HG03095 (cell line): ENCODE results near the gene C2orf72.
A peak's percentile ranks its signal among the peaks of the same experiment; 100 is the strongest.

Experiments
- ATAC-seq: cut with Tn5 transposase; IDR thresholded peaks from one replicate; pipeline ENCODE4 v1.9.1; 2021; ENCODE audit warnings: moderate library complexity; ENCODE audit not compliant: unreplicated experiment

The C2orf72 gene

GRCh38 chr2:231041061-231041689 lies 3.9 kb downstream of the C2orf72 start:
- ATAC-seq, result no peak

GRCh38 chr2:231043796-231044195 lies 6.5 kb downstream of the C2orf72 start:
- ATAC-seq, result no peak

GRCh38 chr2:231046916-231047273 lies 9.6 kb downstream of the C2orf72 start:
- ATAC-seq, result no peak

GRCh38 chr2:231047274-231047922 lies 10.1 kb downstream of the C2orf72 start:
- ATAC-seq, result no peak

GRCh38 chr2:231047923-231048915 lies 10.9 kb downstream of the C2orf72 start:
- ATAC-seq, result no peak

GRCh38 chr2:231049286-231050017 lies 12.1 kb downstream of the C2orf72 start:
- ATAC-seq, result no peak

- no peak for ATAC-seq
These were observed 12.9 kb downstream of the C2orf72 start for GRCh38 chr2:231050018-231050901.

- no peak for ATAC-seq
These were observed 13.8 kb downstream of the C2orf72 start for GRCh38 chr2:231051116-231051515.

- peak; percentile 59 for ATAC-seq
These were observed 15.4 kb downstream of the C2orf72 start for GRCh38 chr2:231052494-231053451.

- no peak for ATAC-seq
These were observed 16.5 kb downstream of the C2orf72 start for GRCh38 chr2:231053846-231054245.

- ATAC-seq, result peak; percentile 66
These were observed 19.4 kb downstream of the C2orf72 start, which contains the start of gene PSMD1 for GRCh38 chr2:231056453-231057416. Gene PSMD1, plus strand, starts transcription at chr2:231056867. Its CDS starts 159 bp downstream, at chr2:231057026.

GRCh38 chr2:231057590-231057989 lies 20.3 kb downstream of the C2orf72 start:
- ATAC-seq, result no peak

- ATAC-seq, result no peak
These were observed 21.6 kb downstream of the C2orf72 start for GRCh38 chr2:231058761-231059550.

- ATAC-seq, result no peak
These were observed 22.4 kb downstream of the C2orf72 start for GRCh38 chr2:231059756-231060155.

- no peak for ATAC-seq
These were observed 25.5 kb downstream of the C2orf72 start for GRCh38 chr2:231062776-231063175.

- ATAC-seq, result no peak
These were observed 26.0 kb downstream of the C2orf72 start for GRCh38 chr2:231063347-231063746.

GRCh38 chr2:231065966-231066365 lies 28.6 kb downstream of the C2orf72 start:
- no peak for ATAC-seq
